ENCODE measurements around the gene KLHDC7A. TPM values are rescaled to one million over a fixed set of nuclear protein-coding genes. Genes with fewer than 3 reads are reported as not detected.

KLHDC7A gene
- not detected in 2 replicates for total RNA-seq (2021)
- Bru-seq, nascent RNA: not detected
- BruChase-seq, experiment 1, labeled RNA remaining after a 2-hour chase: not detected
- not detected for BruChase-seq, experiment 2, labeled RNA remaining after a 6-hour chase
- long read RNA-seq: 0 reads

GRCh38 chr1:18480315-18481189, at the start of gene KLHDC7A:
KLHDC7A (plus strand) TSS chr1:18480930; CDS start chr1:18480982, 52 bp downstream.
- TF ChIP-seq EZH2 (IDR thresholded peaks at IDR 0.05; ENCODE audit: borderline replicate concordance, low read depth, low read length, poor library complexity, severe bottlenecking): no peak
- no peak for TF ChIP-seq CTCF (conservative IDR thresholded peaks at IDR 0.05; ENCODE audit: low read depth, low read length)
- no peaks in the 10 kb centered on the region for H3K36me3 ChIP-seq (ENCODE audit: insufficient read depth, low read length, poor library complexity, severe bottlenecking)
- intact Hi-C loops (cut with micrococcal nuclease; ENCODE audit: unreplicated experiment): no loop called here
- POLR2A ChIA-PET (ENCODE audit: low non-redundant PET): no interaction called here
- H3K27ac ChIP-seq (ENCODE audit: low read depth, low read length, poor library complexity, severe bottlenecking): no peak within 1 kb of the TSS
- no peak for DNase-seq (ENCODE audit: low spot score)
- no peak within 1 kb of the TSS for H3K4me3 ChIP-seq (ENCODE audit: low read depth, low read length, poor library complexity, severe bottlenecking)
- CTCF ChIA-PET: no interaction called here
- BruUV-seq (replicated peaks): no TSS peak
- no peaks in the 10 kb centered on the region for H3K4me1 ChIP-seq (ENCODE audit: insufficient read depth, low read length, poor library complexity, severe bottlenecking)
- no peaks in the 10 kb centered on the region for H3K9me3 ChIP-seq (ENCODE audit: low read depth, low read length, poor library complexity, severe bottlenecking)
- H3K27me3 ChIP-seq (replicated peaks; ENCODE audit: insufficient read depth, low read depth, low read length, poor library complexity): no peaks in the 10 kb centered on the region

GRCh38 chr1:18434041-18434440, 46.7 kb upstream of the KLHDC7A start:
- no peaks in the 10 kb centered on the region for H3K36me3 ChIP-seq (ENCODE audit: insufficient read depth, low read length, poor library complexity, severe bottlenecking)
- intact Hi-C loops (cut with micrococcal nuclease; ENCODE audit: unreplicated experiment): no loop called here
- no peaks in the 10 kb centered on the region for H3K4me1 ChIP-seq (ENCODE audit: insufficient read depth, low read length, poor library complexity, severe bottlenecking)
- CTCF ChIA-PET: no interaction called here
- no peaks in the 10 kb centered on the region for H3K9me3 ChIP-seq (ENCODE audit: low read depth, low read length, poor library complexity, severe bottlenecking)
- POLR2A ChIA-PET (ENCODE audit: low non-redundant PET): interaction anchor here (0.7 kb wide), 1 partner anchor 35 kb away, joined by 3 read pairs; no protein-coding TSS in a partner anchor
- no peak overlapping the region for H3K27ac ChIP-seq (ENCODE audit: low read depth, low read length, poor library complexity, severe bottlenecking)
- TF ChIP-seq EZH2 (IDR thresholded peaks at IDR 0.05; ENCODE audit: borderline replicate concordance, low read depth, low read length, poor library complexity, severe bottlenecking): no peak
- TF ChIP-seq CTCF (conservative IDR thresholded peaks at IDR 0.05; ENCODE audit: low read depth, low read length): no peak
- no TSS peak for BruUV-seq (replicated peaks)
- H3K27me3 ChIP-seq (replicated peaks; ENCODE audit: insufficient read depth, low read depth, low read length, poor library complexity): peaks cover 2% of the 10 kb centered on the region
- H3K4me3 ChIP-seq (ENCODE audit: low read depth, low read length, poor library complexity, severe bottlenecking): no peak overlapping the region
- no peak for DNase-seq (ENCODE audit: low spot score)

- CTCF ChIA-PET: no interaction called here
- no peak for TF ChIP-seq EZH2 (IDR thresholded peaks at IDR 0.05; ENCODE audit: borderline replicate concordance, low read depth, low read length, poor library complexity, severe bottlenecking)
- TF ChIP-seq CTCF (conservative IDR thresholded peaks at IDR 0.05; ENCODE audit: low read depth, low read length): no peak
Observed at GRCh38 chr1:18440385-18441226, 40.1 kb upstream of the KLHDC7A start.

More at GRCh38 chr1:18440385-18441226, 40.1 kb upstream of the KLHDC7A start:
- intact Hi-C loops (cut with micrococcal nuclease; ENCODE audit: unreplicated experiment): no loop called here
- no peaks in the 10 kb centered on the region for H3K4me1 ChIP-seq (ENCODE audit: insufficient read depth, low read length, poor library complexity, severe bottlenecking)
- H3K4me3 ChIP-seq (ENCODE audit: low read depth, low read length, poor library complexity, severe bottlenecking): no peak overlapping the region
- H3K9me3 ChIP-seq (ENCODE audit: low read depth, low read length, poor library complexity, severe bottlenecking): no peaks in the 10 kb centered on the region
- H3K36me3 ChIP-seq (ENCODE audit: insufficient read depth, low read length, poor library complexity, severe bottlenecking): no peaks in the 10 kb centered on the region
- POLR2A ChIA-PET (ENCODE audit: low non-redundant PET): interaction anchor here (0.6 kb wide), 1 partner anchor 9 kb away, joined by 13 read pairs; no protein-coding TSS in a partner anchor
- H3K27me3 ChIP-seq (replicated peaks; ENCODE audit: insufficient read depth, low read depth, low read length, poor library complexity): no peaks in the 10 kb centered on the region
- no TSS peak for BruUV-seq (replicated peaks)
- DNase-seq (ENCODE audit: low spot score): no peak
- H3K27ac ChIP-seq (ENCODE audit: low read depth, low read length, poor library complexity, severe bottlenecking): no peak overlapping the region

Measured in A673 (cell line).